A549 (cell line): ENCODE measurements around the gene NXPH2. TPM values are rescaled to one million over a fixed set of nuclear protein-coding genes. Genes with fewer than 3 reads are reported as not detected.

Experiments used
- ATAC-seq, 2 experiments: fragments of 200-7000 bp in 1 of 2; fragments of >200 bp in 1 of 2; cut with Nextera tagmentation in 1 of 2; cut with Tn5 transposase in 1 of 2; 3 replicates each; pipeline versions ENCODE4 v1.8.0 to v1.9.1; 2018 to 2020; ENCODE audit warnings: mild to moderate bottlenecking in 1 of 2, moderate library complexity in 1 of 2
- CTCF ChIA-PET: fragments of 300-600 bp; sonication (Branson Sonifier 250); formaldehyde crosslinking; extraction: SDS; loops from one replicate; lab custom pipeline; 2021; ENCODE audit warnings: antibody characterized with exemption, inconsistent platforms; lab: Yijun Ruan, JAX
- POLR2A ChIA-PET: fragments of 350-600 bp; formaldehyde crosslinking; extraction: SDS; loops from one replicate; lab custom pipeline; 2021; ENCODE audit warnings: antibody characterized with exemption, inconsistent platforms; lab: Yijun Ruan, JAX
- DNase-seq, 2 experiments: peaks; one replicate each; pipeline versions ENCODE4 v3.0.0 to v3.0.0-alpha.2; 2011 to 2016; ENCODE audit warnings: low read depth in 1 of 2, low spot score in 1 of 2
- FAIRE-seq: peaks from 2 replicates; lab custom pipeline; 2011; peaks lifted over from hg19 to GRCh38; lab: Jason Lieb, UNC
- H3K27ac ChIP-seq, 2 experiments: fragments of >200 bp; sonication (Bioruptor Twin); formaldehyde crosslinking; 3 replicates each; pipeline ENCODE4 v1.5.1; 2016 to 2017
- H3K4me1 ChIP-seq: fragments of >200 bp; sonication (Bioruptor Twin); formaldehyde crosslinking; 3 replicates; pipeline ENCODE4 v1.6.1; 2016
- H3K4me2 ChIP-seq: fragments of >200 bp; sonication (Bioruptor Twin); formaldehyde crosslinking; 3 replicates; pipeline ENCODE4 v1.6.1; 2016
- H3K4me3 ChIP-seq: fragments of >200 bp; sonication (Bioruptor Twin); formaldehyde crosslinking; 3 replicates; pipeline ENCODE4 v1.5.1; 2016
- H3K9me3 ChIP-seq: fragments of >200 bp; sonication (Bioruptor Twin); formaldehyde crosslinking; 3 replicates; pipeline ENCODE4 v1.6.1; 2016
- CBX2 ChIP-seq: fragments of 200-600 bp; sonication (generic); IDR thresholded peaks from 2 replicates; pipeline ENCODE4 v1.6.1; 2016; ENCODE audit warnings: low read depth, mild to moderate bottlenecking, borderline replicate concordance
- FOSB ChIP-seq: fragments of 250-450 bp; sonication (Bioruptor Pico); IDR thresholded peaks from 2 replicates; pipeline ENCODE4 v1.5.0; 2020; ENCODE audit warnings: mild to moderate bottlenecking, moderate library complexity
- GATA3 ChIP-seq: IDR thresholded peaks from 2 replicates; pipeline ENCODE4 v1.6.1; 2012; ENCODE audit warnings: borderline replicate concordance
- HOXB5 ChIP-seq: fragments of 250-450 bp; sonication (Bioruptor Pico); IDR thresholded peaks from 2 replicates; pipeline ENCODE4 v1.5.0; 2020; ENCODE audit warnings: mild to moderate bottlenecking, moderate library complexity
- MAZ ChIP-seq: fragments of 150-350 bp; IDR thresholded peaks from 2 replicates; pipeline ENCODE4 v1.6.1; 2014; ENCODE audit warnings: antibody characterized with exemption, low read depth, low read length, borderline replicate concordance
- PBX3 ChIP-seq: IDR thresholded peaks from 2 replicates; pipeline ENCODE4 v1.6.1; 2012
- POLR2A ChIP-seq: IDR thresholded peaks from 2 replicates; pipeline ENCODE4 v1.6.1; 2012; ENCODE audit warnings: mild to moderate bottlenecking, low read length
- RAD21 ChIP-seq, 2 experiments: fragments of >200 bp in 1 of 2; sonication (Bioruptor Twin) in 1 of 2; formaldehyde crosslinking in 1 of 2; IDR thresholded peaks in 1 of 2; conservative IDR thresholded peaks in 1 of 2; 2 replicates in 1 of 2; 3 replicates in 1 of 2; pipeline ENCODE4 v1.6.1; 2012 to 2018; ENCODE audit warnings: inconsistent platforms in 1 of 2
- RARB ChIP-seq: fragments of 250-450 bp; sonication (Bioruptor Pico); IDR thresholded peaks from 2 replicates; pipeline ENCODE4 v1.8.0; 2021; ENCODE audit warnings: mild to moderate bottlenecking, moderate library complexity
- ZFP36 ChIP-seq: fragments of 450-650 bp; IDR thresholded peaks from 2 replicates; pipeline ENCODE4 v1.6.1; 2014; ENCODE audit warnings: borderline replicate concordance; ENCODE audit not compliant: partially characterized antibody
- WGBS: methylation state at CpG from one replicate; pipeline ENCODE4 v1.1.6; 2017; ENCODE audit errors: missing lambda C conversion rate; 5-methylcytosine and 5-hydroxymethylcytosine counted together
- polyA plus RNA-seq, 4 experiments: library from polyadenylated mRNA; depleted of rRNA in 3 of 4; stranded (reverse); fragments of >200 nt; fragmentation: RNase III in 1 of 4; extraction: RNeasy Plus Mini Kit Qiagen cat#74134 plus additional on column Dnase treatment in 1 of 4; gene quantifications; 2 replicates in 3 of 4; 3 replicates in 1 of 4; pipeline ENCODE4 v1.2.3, GENCODE V29; 2011 to 2017
- TF ChIP-seq, protein P1 (sequence below): fragments of 150-350 bp; IDR thresholded peaks from 2 replicates; pipeline ENCODE4 v1.6.1; 2014; ENCODE audit warnings: low read depth, mild to moderate bottlenecking, low read length
- TF ChIP-seq, protein P2 (sequence below): fragments of 200-600 bp; sonication (generic); IDR thresholded peaks from 2 replicates; pipeline ENCODE4 v1.6.1; 2016; ENCODE audit warnings: antibody characterized with exemption, mild to moderate bottlenecking, moderate library complexity

The NXPH2 gene
- polyA plus RNA-seq, 2 of the 4 experiments (the other 2 are of a cell fraction), result not detected

GRCh38 chr2:138620431-138620830 is 159.8 kb downstream of the NXPH2 start:
- POLR2A ChIA-PET, result no interaction called here
- no peak overlapping the region for H3K4me3 ChIP-seq
- no peak for DNase-seq
- no peak for FAIRE-seq
- H3K4me1 ChIP-seq, result no peaks in the 10 kb centered on the region
- no peak for ATAC-seq
- no peak overlapping the region for H3K27ac ChIP-seq
- no peaks in the 10 kb centered on the region for H3K9me3 ChIP-seq
- CTCF ChIA-PET, result no interaction called here
- TF ChIP-seq RAD21 (conservative IDR thresholded peaks at IDR 0.05 in 1 of 2, IDR thresholded peaks at IDR 0.05 in 1 of 2) (no peak), GATA3 (no peak), CBX2 (no peak), PBX3 (no peak), MAZ (no peak), ZFP36 (no peak), HOXB5 (CRISPR knock-in tag) (no peak), POLR2A (no peak), FOSB (CRISPR knock-in tag) (no peak), RARB (CRISPR knock-in tag) (no peak)
- TF ChIP-seq, protein P1, sequence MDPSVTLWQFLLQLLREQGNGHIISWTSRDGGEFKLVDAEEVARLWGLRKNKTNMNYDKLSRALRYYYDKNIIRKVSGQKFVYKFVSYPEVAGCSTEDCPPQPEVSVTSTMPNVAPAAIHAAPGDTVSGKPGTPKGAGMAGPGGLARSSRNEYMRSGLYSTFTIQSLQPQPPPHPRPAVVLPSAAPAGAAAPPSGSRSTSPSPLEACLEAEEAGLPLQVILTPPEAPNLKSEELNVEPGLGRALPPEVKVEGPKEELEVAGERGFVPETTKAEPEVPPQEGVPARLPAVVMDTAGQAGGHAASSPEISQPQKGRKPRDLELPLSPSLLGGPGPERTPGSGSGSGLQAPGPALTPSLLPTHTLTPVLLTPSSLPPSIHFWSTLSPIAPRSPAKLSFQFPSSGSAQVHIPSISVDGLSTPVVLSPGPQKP, result no peak
- TF ChIP-seq, protein P2, sequence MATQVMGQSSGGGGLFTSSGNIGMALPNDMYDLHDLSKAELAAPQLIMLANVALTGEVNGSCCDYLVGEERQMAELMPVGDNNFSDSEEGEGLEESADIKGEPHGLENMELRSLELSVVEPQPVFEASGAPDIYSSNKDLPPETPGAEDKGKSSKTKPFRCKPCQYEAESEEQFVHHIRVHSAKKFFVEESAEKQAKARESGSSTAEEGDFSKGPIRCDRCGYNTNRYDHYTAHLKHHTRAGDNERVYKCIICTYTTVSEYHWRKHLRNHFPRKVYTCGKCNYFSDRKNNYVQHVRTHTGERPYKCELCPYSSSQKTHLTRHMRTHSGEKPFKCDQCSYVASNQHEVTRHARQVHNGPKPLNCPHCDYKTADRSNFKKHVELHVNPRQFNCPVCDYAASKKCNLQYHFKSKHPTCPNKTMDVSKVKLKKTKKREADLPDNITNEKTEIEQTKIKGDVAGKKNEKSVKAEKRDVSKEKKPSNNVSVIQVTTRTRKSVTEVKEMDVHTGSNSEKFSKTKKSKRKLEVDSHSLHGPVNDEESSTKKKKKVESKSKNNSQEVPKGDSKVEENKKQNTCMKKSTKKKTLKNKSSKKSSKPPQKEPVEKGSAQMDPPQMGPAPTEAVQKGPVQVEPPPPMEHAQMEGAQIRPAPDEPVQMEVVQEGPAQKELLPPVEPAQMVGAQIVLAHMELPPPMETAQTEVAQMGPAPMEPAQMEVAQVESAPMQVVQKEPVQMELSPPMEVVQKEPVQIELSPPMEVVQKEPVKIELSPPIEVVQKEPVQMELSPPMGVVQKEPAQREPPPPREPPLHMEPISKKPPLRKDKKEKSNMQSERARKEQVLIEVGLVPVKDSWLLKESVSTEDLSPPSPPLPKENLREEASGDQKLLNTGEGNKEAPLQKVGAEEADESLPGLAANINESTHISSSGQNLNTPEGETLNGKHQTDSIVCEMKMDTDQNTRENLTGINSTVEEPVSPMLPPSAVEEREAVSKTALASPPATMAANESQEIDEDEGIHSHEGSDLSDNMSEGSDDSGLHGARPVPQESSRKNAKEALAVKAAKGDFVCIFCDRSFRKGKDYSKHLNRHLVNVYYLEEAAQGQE, result no peak
- WGBS, result 41% methylated on average over 2 of the region's 2 CpGs
- H3K4me2 ChIP-seq, result no peak overlapping the region
